Gastrocnemius medialis (tissue), 4 donors: ENCODE measurements around the gene RNF43. TPM values are rescaled to one million over a fixed set of nuclear protein-coding genes. Genes with fewer than 3 reads are reported as not detected.
"Not testable (repeated sequence)": the region's sequence is repeated elsewhere in the genome, so short reads cannot be mapped to it uniquely, and the experiment has no call there.

Experiments
- ATAC-seq, 2 donors: fragments of 150-250 bp; one replicate each; pipeline ENCODE4 v1.9.1; 2016
- DNase-seq, 2 donors: peaks; one replicate each; pipeline ENCODE4 v3.0.0-alpha.2; 2019
- H3K27ac ChIP-seq, 4 donors: fragments of 200-600 bp; sonication (generic); 1 replicate in 1 of 4; 2 replicates in 3 of 4; pipeline ENCODE4 v1.5.1; 2016 to 2018; ENCODE audit warnings: mild to moderate bottlenecking in 2 of 4, moderate library complexity in 1 of 4
- H3K27me3 ChIP-seq, 3 donors: fragments of 200-600 bp; sonication (generic) in 2 of 3; 1 replicate in 1 of 3; 2 replicates in 2 of 3; pipeline versions ENCODE4 v1.5.1 to v1.6.0; 2016 to 2019; ENCODE audit warnings: mild to moderate bottlenecking in 1 of 3, moderate library complexity in 1 of 3
- H3K36me3 ChIP-seq, 2 donors: fragments of 200-600 bp; sonication (generic) in 1 of 2; one replicate each; pipeline ENCODE4 v1.5.1; 2017 to 2018
- H3K4me1 ChIP-seq, 2 donors: fragments of 200-600 bp; sonication (generic) in 1 of 2; one replicate each; pipeline ENCODE4 v1.5.1; 2016 to 2017; ENCODE audit warnings: mild to moderate bottlenecking in 2 of 2
- H3K4me3 ChIP-seq, 4 donors: fragments of 200-600 bp; sonication (generic) in 3 of 4; 1 replicate in 1 of 4; 2 replicates in 3 of 4; pipeline ENCODE4 v1.5.1; 2016 to 2019; ENCODE audit warnings: mild to moderate bottlenecking in 2 of 4
- H3K9me3 ChIP-seq, 3 donors: fragments of 200-600 bp; sonication (generic) in 2 of 3; 1 replicate in 1 of 3; 2 replicates in 2 of 3; pipeline ENCODE4 v1.5.1; 2016 to 2019
- CTCF ChIP-seq, 5 experiments: fragments of 450-650 bp in 3 of 5; fragments of 200-600 bp in 2 of 5; sonication (generic) in 2 of 5; IDR thresholded peaks in 4 of 5; conservative IDR thresholded peaks in 1 of 5; 1 replicate in 4 of 5; 2 replicates in 1 of 5; pipeline ENCODE4 v1.5.1; 2016 to 2019; ENCODE audit warnings: antibody characterized with exemption in 5 of 5, mild to moderate bottlenecking in 3 of 5, moderate library complexity in 3 of 5
- POLR2A ChIP-seq, 2 donors: fragments of 450-650 bp; IDR thresholded peaks; one replicate each; pipeline ENCODE4 v1.6.1; 2017; ENCODE audit warnings: antibody characterized with exemption in 2 of 2, mild to moderate bottlenecking in 2 of 2, moderate library complexity in 2 of 2
- in situ Hi-C, 4 donors: fragments of 200-750 bp; cut with MboI; loops; one replicate each; pipeline versions ENCODE4 v1.15.0 to v1.8.0; 2017; ENCODE audit warnings: low sequenced_read_pairs in 4 of 4
- intact Hi-C: fragments of 100-400 bp; cut with DNase I; formaldehyde crosslinking; loops from one replicate; pipeline ENCODE4 v1.15.1; 2023; ENCODE audit warnings: low total_unique reads
- total RNA-seq, 4 donors: library from RNA; depleted of rRNA; stranded (reverse); fragments of >200 nt; gene quantifications; one replicate each; pipeline versions ENCODE4 v1.1.0 to v1.2.3, GENCODE V29; 2016

Gene RNF43
- total RNA-seq, 4 donors from 2014 or later = 0.20 TPM; not detected in 3

GRCh38 chr17:58399974-58400373 is 17.4 kb downstream of the RNF43 start:
- intact Hi-C loops (no loop called here), in situ Hi-C loops (loop anchor here in 1 of 4 donors (25.0 kb wide), 1 partner anchor 88 kb away; no protein-coding TSS in a partner anchor)
- DNase-seq = no peak
- ATAC-seq = no peak
- no peaks in the 10 kb centered on the region for H3K27me3 ChIP-seq
- H3K4me3 ChIP-seq = no peak overlapping the region
- no peak overlapping the region for H3K27ac ChIP-seq
- no peaks in the 10 kb centered on the region for H3K4me1 ChIP-seq
- TF ChIP-seq POLR2A (IDR thresholded peaks at IDR 0.05) (no peak), CTCF (IDR thresholded peaks at IDR 0.05 in 4 of 5, conservative IDR thresholded peaks at IDR 0.05 in 1 of 5) (no peak)
- no peaks in the 10 kb centered on the region for H3K9me3 ChIP-seq
- no peaks in the 10 kb centered on the region for H3K36me3 ChIP-seq

- no peaks in the 10 kb centered on the region for H3K27me3 ChIP-seq
- TF ChIP-seq CTCF (IDR thresholded peaks at IDR 0.05 in 4 of 5, conservative IDR thresholded peaks at IDR 0.05 in 1 of 5) (no peak), POLR2A (IDR thresholded peaks at IDR 0.05) (no peak)
Measured at GRCh38 chr17:58398574-58399266, 18.6 kb downstream of the RNF43 start.

GRCh38 chr17:58397421-58397820 is 19.9 kb downstream of the RNF43 start:
- ATAC-seq, H3K27me3 ChIP-seq, H3K27ac ChIP-seq, in situ Hi-C loops, DNase-seq, H3K4me1 ChIP-seq, H3K36me3 ChIP-seq, H3K9me3 ChIP-seq, intact Hi-C loops, H3K4me3 ChIP-seq: not testable (repeated sequence)

More at GRCh38 chr17:58398574-58399266, 18.6 kb downstream of the RNF43 start:
- in situ Hi-C loops = no loop called here
- Histone ChIP-seq H3K4me3 (no peak overlapping the region), H3K4me1 (no peaks in the 10 kb centered on the region), H3K36me3 (no peaks in the 10 kb centered on the region), H3K27ac (no peak overlapping the region), H3K9me3 (no peaks in the 10 kb centered on the region)
- ATAC-seq (no peak), DNase-seq (no peak)
- intact Hi-C loops = no loop called here

GRCh38 chr17:58396173-58396572 is 21.2 kb downstream of the RNF43 start:
- Histone ChIP-seq H3K9me3 (no peaks in the 10 kb centered on the region), H3K27me3 (no peaks in the 10 kb centered on the region), H3K4me3 (no peak overlapping the region), H3K27ac (no peak overlapping the region), H3K36me3 (no peaks in the 10 kb centered on the region), H3K4me1 (no peaks in the 10 kb centered on the region)
- no peak for ATAC-seq
- intact Hi-C loops = no loop called here
- TF ChIP-seq POLR2A (IDR thresholded peaks at IDR 0.05) (no peak), CTCF (IDR thresholded peaks at IDR 0.05 in 4 of 5, conservative IDR thresholded peaks at IDR 0.05 in 1 of 5) (no peak)
- in situ Hi-C loops = no loop called here
- no peak for DNase-seq

- H3K9me3 ChIP-seq = no peaks in the 10 kb centered on the region
- no peak for ATAC-seq
- intact Hi-C loops = no loop called here
- no peak for TF ChIP-seq POLR2A (IDR thresholded peaks at IDR 0.05)
- TF ChIP-seq CTCF (IDR thresholded peaks at IDR 0.05 in 4 of 5, conservative IDR thresholded peaks at IDR 0.05 in 1 of 5) = no peak
- H3K4me1 ChIP-seq = no peaks in the 10 kb centered on the region
- H3K27me3 ChIP-seq = no peaks in the 10 kb centered on the region
- H3K36me3 ChIP-seq = no peaks in the 10 kb centered on the region
- no peak overlapping the region for H3K27ac ChIP-seq
- H3K4me3 ChIP-seq = no peak overlapping the region
- in situ Hi-C loops = no loop called here
- DNase-seq = no peak
Measured at GRCh38 chr17:58394534-58395223, 22.7 kb downstream of the RNF43 start.
